NCI-H345 (cell line): ENCODE data around the gene DNAAF5.

Experiments
- DNase-seq: peaks from one replicate; lab custom pipeline; 2025; lab: John Stamatoyannopoulos, UW

Gene DNAAF5

GRCh38 chr7:768881-769504 is 42.5 kb downstream of the DNAAF5 start:
- no peak for DNase-seq

GRCh38 chr7:770336-770735 is 43.8 kb downstream of the DNAAF5 start:
- no peak for DNase-seq

- no peak for DNase-seq
Observed at GRCh38 chr7:770741-771166, 44.3 kb downstream of the DNAAF5 start.

- no peak for DNase-seq
Observed at GRCh38 chr7:771234-772004, 44.9 kb downstream of the DNAAF5 start.

- no peak for DNase-seq
Observed at GRCh38 chr7:772005-772294, 45.5 kb downstream of the DNAAF5 start.

GRCh38 chr7:772392-772791 is 45.9 kb downstream of the DNAAF5 start:
- no peak for DNase-seq

GRCh38 chr7:772861-773621 is 46.5 kb downstream of the DNAAF5 start:
- DNase-seq = no peak

GRCh38 chr7:773622-773915 is 47.1 kb downstream of the DNAAF5 start:
- DNase-seq = no peak

- DNase-seq = peak; percentile 32
Observed at GRCh38 chr7:774161-775109, 47.9 kb downstream of the DNAAF5 start.

- DNase-seq = no peak
Observed at GRCh38 chr7:776381-776780, 49.9 kb downstream of the DNAAF5 start.

GRCh38 chr7:776992-777727 is 50.7 kb downstream of the DNAAF5 start:
- DNase-seq = no peak

GRCh38 chr7:777728-778078 is 51.2 kb downstream of the DNAAF5 start:
- no peak for DNase-seq

GRCh38 chr7:778271-778967 is 51.9 kb downstream of the DNAAF5 start:
- DNase-seq = peak; percentile 85

GRCh38 chr7:778968-779451 is 52.5 kb downstream of the DNAAF5 start:
- DNase-seq = peak; percentile 86

- DNase-seq = peak; percentile 57
Observed at GRCh38 chr7:779480-779879, 53.0 kb downstream of the DNAAF5 start.

- no peak for DNase-seq
Observed at GRCh38 chr7:780081-780480, 53.6 kb downstream of the DNAAF5 start.

- DNase-seq = no peak
Observed at GRCh38 chr7:780516-780915, 54.0 kb downstream of the DNAAF5 start.

- no peak for DNase-seq
Observed at GRCh38 chr7:781186-781849, 54.8 kb downstream of the DNAAF5 start.

GRCh38 chr7:781936-782529 is 55.5 kb downstream of the DNAAF5 start:
- no peak for DNase-seq
